KOPT-K1 (cell line): ENCODE results near the gene SLC23A2.
"Not testable (repeated sequence)": the region's sequence is repeated elsewhere in the genome, so short reads cannot be mapped to it uniquely, and the experiment has no call there.

Experiments
- H3K27ac ChIP-seq: fragments of 200-600 bp; sonication (generic); 2 replicates; pipeline ENCODE4 v1.5.1; 2016; ENCODE audit warnings: antibody characterized with exemption, mild to moderate bottlenecking, low read depth, low read length; ENCODE audit not compliant: poor library complexity, severe bottlenecking
- H3K36me3 ChIP-seq: fragments of 200-600 bp; sonication (generic); 2 replicates; pipeline ENCODE4 v1.5.1; 2017; ENCODE audit warnings: antibody characterized with exemption, mild to moderate bottlenecking, low read length, moderate library complexity; ENCODE audit not compliant: insufficient read depth
- H3K9me3 ChIP-seq: fragments of 200-600 bp; sonication (generic); 2 replicates; pipeline ENCODE4 v1.5.1; 2017; ENCODE audit warnings: antibody characterized with exemption, low read length, mild to moderate bottlenecking; ENCODE audit not compliant: insufficient read depth, poor library complexity, severe bottlenecking

The SLC23A2 gene

DNA sequence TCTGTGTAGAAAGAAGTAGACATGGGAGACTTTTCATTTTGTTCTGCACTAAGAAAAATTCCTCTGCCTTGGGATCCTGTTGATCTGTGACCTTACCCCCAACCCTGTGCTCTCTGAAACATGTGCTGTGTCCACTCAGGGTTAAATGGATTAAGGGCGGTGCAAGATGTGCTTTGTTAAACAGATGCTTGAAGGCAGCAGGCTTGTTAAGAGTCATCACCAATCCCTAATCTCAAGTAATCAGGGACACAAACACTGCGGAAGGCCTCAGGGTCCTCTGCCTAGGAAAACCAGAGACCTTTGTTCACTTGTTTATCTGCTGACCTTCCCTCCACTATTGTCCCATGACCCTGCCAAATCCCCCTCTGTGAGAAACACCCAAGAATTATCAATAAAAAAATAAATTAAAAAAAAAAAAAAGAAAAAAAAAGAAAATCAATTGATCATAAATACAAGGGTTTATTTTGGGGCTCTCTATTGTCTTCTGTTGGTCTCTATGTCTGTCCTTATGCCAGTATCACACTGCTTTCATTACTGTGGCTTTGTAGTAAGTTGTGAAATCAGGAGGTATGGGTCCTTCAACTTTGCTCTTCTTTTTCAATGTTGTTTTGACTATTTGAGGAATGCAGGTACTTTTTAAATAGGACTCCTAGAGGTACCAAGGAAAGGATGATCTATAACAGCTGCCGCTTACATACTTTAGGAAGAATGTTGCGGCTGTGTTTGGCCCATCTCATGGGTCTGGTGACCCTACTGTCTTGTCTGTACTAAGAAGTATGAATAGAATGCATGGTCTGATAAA, 27.1 kb upstream of the SLC23A2 start:
- not testable (repeated sequence) for H3K36me3 ChIP-seq, H3K9me3 ChIP-seq, H3K27ac ChIP-seq

DNA sequence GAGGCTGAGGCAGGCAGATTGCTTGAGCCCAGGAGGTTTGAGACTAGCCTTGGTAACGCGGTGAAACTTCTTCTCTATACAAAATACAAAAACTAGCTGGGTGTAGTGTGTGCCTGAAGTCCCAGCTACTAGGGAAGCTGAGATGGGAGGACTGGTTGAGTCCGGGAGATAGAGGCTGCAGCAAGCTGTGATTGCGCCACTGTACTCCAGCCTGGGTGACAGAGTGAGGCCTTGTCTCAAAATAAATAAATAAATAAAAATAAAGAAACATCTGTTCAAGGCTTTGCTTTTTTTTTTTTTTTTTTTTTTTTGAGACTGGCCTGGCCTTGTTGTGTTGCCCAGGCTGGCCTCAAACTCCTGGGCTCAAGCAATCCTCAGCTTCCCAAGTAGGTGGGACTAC, 23.7 kb upstream of the SLC23A2 start:
- Histone ChIP-seq H3K36me3 (no peaks in the 10 kb centered on the region), H3K9me3 (no peaks in the 10 kb centered on the region), H3K27ac (no peak overlapping the region)

DNA sequence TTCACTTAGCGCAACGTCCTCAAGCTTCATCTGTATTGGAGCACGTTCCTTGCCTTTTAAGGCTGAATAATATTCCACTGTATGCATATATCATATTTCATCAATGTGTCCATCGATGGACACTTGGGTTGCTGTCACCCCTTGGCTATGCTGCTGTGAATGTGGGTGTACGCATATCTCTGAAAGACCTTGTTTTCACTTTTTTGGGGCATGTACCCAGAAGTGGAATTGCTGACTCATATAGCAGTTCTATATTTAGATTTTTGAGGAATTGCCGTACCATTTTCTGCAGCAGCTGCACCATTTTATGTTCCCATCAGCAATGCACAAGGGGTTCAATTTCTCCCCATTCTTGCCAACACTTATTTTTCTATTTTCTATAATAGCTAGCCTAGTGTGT, 22.8 kb upstream of the SLC23A2 start:
- no peaks in the 10 kb centered on the region for H3K9me3 ChIP-seq
- H3K27ac ChIP-seq: no peak overlapping the region
- no peaks in the 10 kb centered on the region for H3K36me3 ChIP-seq

DNA sequence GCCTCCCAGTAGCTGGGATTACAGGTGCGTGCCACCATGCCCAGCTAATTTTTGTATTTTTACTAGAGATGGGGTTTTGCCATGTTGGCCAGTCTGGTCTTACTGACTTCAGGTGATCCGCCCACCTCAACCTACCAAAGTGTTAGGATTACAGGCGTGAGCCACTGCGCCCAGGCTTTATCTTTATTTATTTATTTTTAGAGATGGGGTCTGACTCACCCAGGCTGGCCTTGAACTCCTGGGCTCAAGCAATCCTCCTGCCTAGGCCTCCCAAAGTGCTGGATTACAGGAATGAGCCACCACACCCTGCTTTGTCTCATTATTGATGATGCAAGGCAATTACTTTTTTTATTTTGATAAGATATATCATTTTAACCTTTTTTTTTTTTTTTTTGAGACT, 21.9 kb upstream of the SLC23A2 start:
- not testable (repeated sequence) for H3K36me3 ChIP-seq, H3K27ac ChIP-seq, H3K9me3 ChIP-seq

DNA sequence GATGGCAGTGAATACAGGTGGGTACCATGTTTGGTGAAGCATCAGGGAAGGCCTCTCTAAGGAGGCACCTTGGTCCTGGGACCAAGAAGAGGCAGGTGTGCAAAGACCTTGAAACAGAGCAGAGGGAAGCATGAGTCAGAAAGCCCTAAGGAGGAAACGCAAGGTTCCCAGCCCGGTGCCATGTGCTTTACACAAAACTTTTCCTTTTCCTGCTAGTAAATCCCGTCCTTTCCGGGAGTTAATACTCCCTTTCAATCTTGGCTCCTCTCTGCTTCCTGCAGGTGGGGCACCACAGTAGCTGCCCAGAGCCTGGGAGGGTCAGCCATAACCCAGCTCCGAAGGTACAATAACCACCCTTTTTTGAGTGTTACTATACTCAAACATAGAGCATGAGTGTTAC, 19.4 kb upstream of the SLC23A2 start:
- Histone ChIP-seq H3K9me3 (no peaks in the 10 kb centered on the region), H3K27ac (no peak overlapping the region), H3K36me3 (no peaks in the 10 kb centered on the region)

DNA sequence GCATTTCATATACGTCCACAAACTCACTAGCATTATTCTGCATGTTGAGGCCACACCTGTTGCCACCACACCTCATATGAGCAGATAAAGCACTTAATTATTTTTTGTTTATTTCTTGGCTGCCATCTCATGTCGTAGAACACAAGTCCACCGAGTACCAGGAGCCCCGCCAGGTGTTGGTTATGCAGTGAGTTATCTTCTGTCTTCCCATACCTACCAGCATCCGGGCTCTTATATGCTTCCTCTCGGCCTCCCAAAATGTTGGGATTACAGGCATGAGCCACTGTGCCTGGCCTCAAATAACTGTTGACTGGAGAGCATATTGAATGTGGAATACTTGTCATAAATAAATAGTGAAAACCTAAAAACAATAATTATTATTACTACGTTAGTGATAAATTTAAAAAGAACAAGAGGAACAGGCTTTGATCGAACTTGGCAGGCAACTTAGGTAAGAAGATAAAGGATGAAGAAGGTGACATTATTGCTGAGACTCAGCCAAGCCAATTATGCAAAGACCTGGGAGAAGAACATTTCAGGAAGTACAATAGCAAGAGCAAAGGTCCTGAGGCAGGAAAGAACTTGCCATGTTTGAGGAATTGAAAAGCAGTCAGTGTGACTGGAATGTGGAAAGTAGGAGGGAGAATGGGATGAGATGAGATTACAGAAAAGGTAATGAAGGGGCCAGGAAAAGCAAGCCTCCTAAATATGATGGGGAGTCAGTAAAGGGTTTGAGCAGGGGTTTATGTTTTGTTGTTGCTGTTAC, 12.6 kb upstream of the SLC23A2 start:
- no peaks in the 10 kb centered on the region for H3K36me3 ChIP-seq
- H3K27ac ChIP-seq: no peak overlapping the region
- no peaks in the 10 kb centered on the region for H3K9me3 ChIP-seq

DNA sequence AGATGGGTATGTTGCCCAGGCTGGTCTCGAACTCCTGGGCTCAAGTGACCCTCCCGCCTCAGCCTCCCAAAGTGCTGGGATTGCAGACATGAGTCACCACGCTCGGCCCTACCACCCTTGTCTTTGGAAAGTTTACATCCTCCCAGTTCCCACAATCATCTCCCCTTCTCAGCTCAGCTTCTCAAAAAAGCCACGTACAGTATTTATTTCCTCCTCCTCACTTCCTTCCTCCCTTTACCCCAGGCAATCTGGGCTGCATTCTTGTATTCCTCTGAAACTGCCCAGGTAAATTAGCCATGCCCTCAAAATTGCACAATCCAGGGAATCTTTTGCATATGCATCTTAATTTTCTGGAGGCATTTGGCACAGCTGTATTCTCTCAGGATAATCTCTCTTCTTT, 7.4 kb upstream of the SLC23A2 start:
- Histone ChIP-seq H3K36me3 (no peaks in the 10 kb centered on the region), H3K27ac (no peak overlapping the region), H3K9me3 (no peaks in the 10 kb centered on the region)

DNA sequence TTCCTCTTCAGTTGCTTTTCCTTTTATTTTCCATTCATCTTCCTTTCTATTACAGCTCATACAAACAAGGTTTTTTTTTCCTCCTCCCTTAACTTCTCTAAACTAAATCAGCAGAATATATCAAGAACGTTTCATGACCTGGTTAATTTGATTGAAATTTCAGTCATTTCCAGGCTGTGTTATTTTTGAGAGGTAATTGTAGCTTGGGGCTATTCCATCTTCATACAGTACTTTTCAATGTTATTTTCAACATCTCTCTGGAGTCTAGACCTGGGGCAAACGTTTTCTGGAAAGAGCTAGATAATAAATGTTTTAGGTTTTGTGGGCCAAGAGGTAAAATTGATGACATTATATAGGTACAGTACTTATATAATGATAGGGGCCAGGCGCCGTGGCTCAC, 4.0 kb upstream of the SLC23A2 start:
- H3K36me3 ChIP-seq: no peaks in the 10 kb centered on the region
- no peak overlapping the region for H3K27ac ChIP-seq
- no peaks in the 10 kb centered on the region for H3K9me3 ChIP-seq

DNA sequence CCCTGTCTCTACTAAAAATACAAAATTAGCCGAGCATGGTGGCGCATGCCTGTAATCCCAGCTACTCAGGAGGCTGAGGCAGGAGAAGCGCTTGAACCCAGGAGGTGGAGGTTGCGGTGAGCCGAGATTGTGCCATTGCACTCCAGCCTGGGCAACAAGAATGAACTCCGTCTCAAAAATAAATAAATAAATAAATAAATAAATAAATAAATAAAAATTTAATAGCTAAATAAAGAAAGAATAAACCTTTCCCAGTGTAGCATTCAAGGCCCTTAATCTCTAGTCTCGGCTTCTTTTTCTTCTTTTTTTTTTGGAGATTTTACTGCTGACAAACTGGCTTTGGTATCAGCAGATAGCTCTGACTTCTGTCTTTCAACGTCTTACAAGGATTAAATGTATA, 3.5 kb upstream of the SLC23A2 start:
- H3K36me3 ChIP-seq, H3K9me3 ChIP-seq, H3K27ac ChIP-seq: not testable (repeated sequence)

DNA sequence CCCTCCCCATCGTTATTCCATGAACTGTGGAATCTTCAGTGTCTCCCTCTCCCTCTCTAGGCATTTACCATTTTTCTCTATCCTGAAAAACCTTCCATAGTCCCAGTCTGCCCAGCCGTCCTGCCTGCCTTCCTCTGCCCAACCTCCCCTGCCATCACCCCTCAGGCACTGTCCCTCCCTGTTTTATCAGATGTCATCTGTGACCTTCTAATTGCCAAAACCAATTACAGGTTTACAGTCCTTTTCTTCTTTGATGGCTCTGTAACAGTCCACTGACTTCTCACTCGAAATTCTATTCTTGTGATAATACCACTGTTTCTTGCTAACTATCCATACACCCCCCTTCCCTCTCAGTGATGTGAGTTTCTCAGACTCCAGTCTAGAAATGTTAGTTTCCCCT, 2.3 kb upstream of the SLC23A2 start:
- Histone ChIP-seq H3K27ac (no peak overlapping the region), H3K36me3 (no peaks in the 10 kb centered on the region), H3K9me3 (no peaks in the 10 kb centered on the region)

DNA sequence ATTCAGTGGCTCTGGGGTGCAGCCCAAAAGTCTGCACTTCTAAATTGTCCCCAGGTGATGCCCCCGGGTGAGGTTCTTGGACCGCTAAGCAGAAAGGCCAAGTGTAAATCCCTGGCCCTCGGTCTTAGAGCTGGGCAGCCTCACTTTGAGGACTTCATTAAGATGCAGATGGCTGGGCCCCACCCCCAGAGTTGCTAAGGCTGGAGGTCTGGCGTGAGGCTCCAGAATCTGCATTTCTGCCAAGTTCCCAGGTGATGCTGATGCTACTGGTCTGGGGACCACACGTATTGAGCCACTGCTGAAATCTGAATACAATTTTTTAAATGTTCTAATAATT, 735 bp upstream of the SLC23A2 start:
- Histone ChIP-seq H3K36me3 (no peaks in the 10 kb centered on the region), H3K27ac (no peak overlapping the region), H3K9me3 (no peaks in the 10 kb centered on the region)

DNA sequence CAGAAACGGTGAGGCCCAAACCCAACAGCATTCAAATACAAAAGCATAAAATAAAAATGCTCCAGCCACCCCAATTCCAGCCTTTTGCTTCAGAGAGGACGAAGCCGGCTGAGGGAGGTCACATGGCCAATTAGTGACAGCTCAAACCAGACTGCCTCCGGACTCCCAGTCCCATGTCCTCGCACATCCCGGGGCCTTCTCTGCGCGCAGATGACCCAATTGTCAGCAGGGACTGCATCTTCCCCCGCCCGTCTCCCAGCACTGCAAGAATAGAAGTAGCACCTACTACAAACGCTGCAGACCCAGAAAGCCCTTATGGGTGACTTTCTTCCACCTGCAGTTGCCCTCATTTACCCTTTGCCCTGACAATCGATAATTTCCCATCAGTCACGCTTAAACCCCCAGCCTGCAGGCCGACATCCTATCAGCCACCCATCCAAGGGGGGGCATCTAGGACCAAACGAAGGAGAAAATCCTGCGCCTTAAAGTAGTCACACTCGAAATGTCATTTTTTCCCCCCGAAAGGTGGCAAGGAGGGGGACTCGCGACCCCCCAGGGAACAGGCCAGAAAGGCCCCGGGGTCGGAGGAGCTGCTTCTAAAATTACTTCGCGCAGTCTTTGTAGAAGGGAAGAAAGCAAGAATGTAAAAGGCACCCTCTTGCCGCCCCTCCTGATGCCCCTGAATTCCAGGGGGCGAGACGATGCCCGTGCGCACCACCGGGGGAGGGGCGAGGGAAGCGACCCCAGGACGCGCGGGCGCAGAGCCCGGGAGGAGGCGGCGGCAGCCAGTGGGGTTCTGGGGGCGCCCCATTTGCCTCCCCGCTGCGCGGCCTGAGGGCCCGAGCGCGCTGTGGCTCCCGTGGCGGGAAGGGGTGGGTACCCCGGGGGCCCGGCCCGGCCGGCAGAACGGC, 792 bp downstream of the SLC23A2 start:
- Histone ChIP-seq H3K27ac (peak overlapping the region; percentile 61), H3K36me3 (no peaks in the 10 kb centered on the region), H3K9me3 (no peaks in the 10 kb centered on the region)

DNA sequence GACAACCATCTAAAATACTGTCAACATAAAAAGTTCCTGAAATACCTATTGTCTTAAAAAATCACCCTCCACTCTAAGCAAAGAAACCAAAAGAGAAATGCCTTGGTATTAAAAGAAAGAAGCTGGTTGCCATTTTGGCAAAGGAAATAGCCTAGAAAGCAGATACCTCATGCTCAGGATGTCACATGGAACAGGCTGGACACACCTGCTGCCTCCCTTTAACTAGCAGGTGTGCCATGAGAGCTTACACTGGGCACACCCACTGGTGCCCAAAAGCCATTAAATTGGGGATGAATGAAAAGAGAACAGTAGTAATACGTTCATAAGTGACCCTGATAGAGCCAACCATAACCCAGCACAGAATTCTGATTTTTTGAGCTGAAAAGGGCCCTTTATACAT, 1.5 kb downstream of the SLC23A2 start:
- Histone ChIP-seq H3K9me3 (no peaks in the 10 kb centered on the region), H3K36me3 (no peaks in the 10 kb centered on the region), H3K27ac (peak overlapping the region; percentile 61)

DNA sequence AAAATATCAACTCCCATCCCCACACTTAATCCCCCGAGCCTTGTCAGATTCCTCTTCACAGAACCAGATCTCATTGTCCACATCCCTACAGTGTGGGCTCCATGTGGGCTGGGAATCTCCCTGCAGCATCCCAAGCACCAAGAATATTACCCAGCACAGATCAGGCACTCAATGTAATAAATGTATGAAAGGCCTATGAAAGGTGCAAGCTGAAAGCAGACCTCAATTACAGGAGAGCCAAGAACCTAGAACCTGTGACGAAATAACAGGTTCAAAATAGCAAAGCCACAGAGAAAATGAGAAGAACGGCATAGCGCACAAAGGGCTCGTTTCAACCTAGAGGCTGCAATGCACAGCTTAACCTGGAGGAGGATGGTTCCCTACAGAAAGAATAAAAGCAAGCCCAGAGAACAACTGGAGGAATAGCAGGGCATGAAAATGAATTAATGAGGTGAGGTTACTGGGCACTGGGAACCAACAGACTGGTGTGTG, 3.1 kb downstream of the SLC23A2 start:
- H3K36me3 ChIP-seq: no peaks in the 10 kb centered on the region
- H3K9me3 ChIP-seq: no peaks in the 10 kb centered on the region
- no peak overlapping the region for H3K27ac ChIP-seq

DNA sequence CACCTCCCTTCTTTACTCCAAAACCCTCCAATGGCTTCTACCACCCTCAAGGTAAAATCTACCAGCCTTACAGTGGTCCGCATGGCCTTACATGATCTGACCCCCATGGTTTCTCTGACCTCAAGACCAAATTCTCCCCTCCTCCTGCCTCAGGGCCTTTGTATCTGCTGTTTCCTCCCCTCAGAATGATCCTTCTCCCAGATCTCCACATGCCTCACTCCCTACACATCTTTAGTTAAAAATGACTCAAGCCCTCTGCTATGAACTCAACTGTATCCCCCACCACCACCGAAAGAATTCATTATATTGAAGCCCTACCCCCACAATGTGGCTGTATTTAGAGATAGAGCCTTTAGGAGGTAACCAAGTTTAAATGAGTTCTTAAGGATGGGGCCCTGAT, 4.1 kb downstream of the SLC23A2 start:
- no peak overlapping the region for H3K27ac ChIP-seq
- no peaks in the 10 kb centered on the region for H3K36me3 ChIP-seq
- no peaks in the 10 kb centered on the region for H3K9me3 ChIP-seq
